HEK293 (cell line): ENCODE data around the gene HRH2.

ENCODE experiments used
- CTCF ChIA-PET: fragments of 350-600 bp; formaldehyde crosslinking; extraction: SDS; loops from one replicate; lab custom pipeline; 2021; ENCODE audit warnings: antibody characterized with exemption; lab: Yijun Ruan, JAX
- POLR2A ChIA-PET: fragments of 300-600 bp; formaldehyde crosslinking; extraction: SDS; loops from one replicate; lab custom pipeline; 2020; ENCODE audit warnings: antibody characterized with exemption, inconsistent platforms; lab: Yijun Ruan, JAX
- H3K27ac ChIP-seq: fragments of 200-500 bp; sonication (Bioruptor generic); 2 replicates; pipeline ENCODE4 v1.5.1; 2014; ENCODE audit warnings: low read depth, low read length, control low read depth, inconsistent platforms; ENCODE audit errors: extremely low read depth
- H3K36me3 ChIP-seq, 2 experiments: fragments of 200-500 bp in 1 of 2; sonication (Bioruptor generic) in 1 of 2; 1 replicate in 1 of 2; 2 replicates in 1 of 2; pipeline ENCODE4 v1.5.1; 2014 to 2017; ENCODE audit warnings: inconsistent platforms in 2 of 2, low read length in 2 of 2; ENCODE audit not compliant: control insufficient read depth in 2 of 2, insufficient read depth in 1 of 2
- H3K4me1 ChIP-seq: fragments of 200-500 bp; sonication (Bioruptor generic); 2 replicates; pipeline ENCODE4 v1.5.1; 2014; ENCODE audit warnings: mild to moderate bottlenecking, low read length, inconsistent platforms; ENCODE audit not compliant: control insufficient read depth, insufficient read depth
- H3K4me3 ChIP-seq: 2 replicates; pipeline ENCODE4 v1.5.1; 2011; ENCODE audit warnings: low read depth, mild to moderate bottlenecking, control low read depth, low read length, moderate library complexity
- H3K9me3 ChIP-seq: fragments of 200-500 bp; sonication (Bioruptor generic); 2 replicates; pipeline ENCODE4 v1.5.1; 2014; ENCODE audit warnings: low read depth, low read length, inconsistent platforms; ENCODE audit not compliant: control insufficient read depth, insufficient read depth
- HOXC10 ChIP-seq: sonication (generic); formaldehyde crosslinking; IDR thresholded peaks from 2 replicates; pipeline ENCODE4 v1.8.1; 2023; ENCODE audit warnings: mild to moderate bottlenecking, missing genetic modification reagents
- KLF1 ChIP-seq: fragments of 450-650 bp; formaldehyde crosslinking; IDR thresholded peaks from 2 replicates; pipeline ENCODE4 v1.5.1; 2016; ENCODE audit warnings: missing biosample characterization, missing genetic modification characterization
- KLF9 ChIP-seq: fragments of 450-650 bp; formaldehyde crosslinking; IDR thresholded peaks from 2 replicates; pipeline ENCODE4 v1.5.1; 2016; ENCODE audit warnings: missing biosample characterization, missing genetic modification characterization, low read depth
- MYNN ChIP-seq: fragments of 450-650 bp; formaldehyde crosslinking; IDR thresholded peaks from 2 replicates; pipeline ENCODE4 v1.5.1; 2016; ENCODE audit warnings: missing biosample characterization, missing genetic modification characterization, borderline replicate concordance
- REPIN1 ChIP-seq: fragments of 450-650 bp; formaldehyde crosslinking; IDR thresholded peaks from 2 replicates; pipeline ENCODE4 v1.5.1; 2017; ENCODE audit warnings: missing biosample characterization, missing genetic modification characterization, low read depth
- SALL2 ChIP-seq: fragments of 450-650 bp; formaldehyde crosslinking; IDR thresholded peaks from 2 replicates; pipeline ENCODE4 v1.5.0; 2017; ENCODE audit warnings: missing biosample characterization, mild to moderate bottlenecking, missing genetic modification characterization, borderline replicate concordance
- WT1 ChIP-seq: fragments of 450-650 bp; formaldehyde crosslinking; IDR thresholded peaks from 2 replicates; pipeline ENCODE4 v1.5.1; 2016; ENCODE audit warnings: missing biosample characterization, missing genetic modification characterization
- ZBTB8A ChIP-seq: fragments of 450-650 bp; formaldehyde crosslinking; IDR thresholded peaks from 2 replicates; pipeline ENCODE4 v1.5.1; 2016; ENCODE audit warnings: missing biosample characterization, missing genetic modification characterization
- ZNF112 ChIP-seq: fragments of 450-650 bp; formaldehyde crosslinking; IDR thresholded peaks from 2 replicates; pipeline ENCODE4 v1.5.0; 2017; ENCODE audit warnings: missing biosample characterization, missing genetic modification characterization
- ZNF132 ChIP-seq: fragments of 450-650 bp; formaldehyde crosslinking; IDR thresholded peaks from 2 replicates; pipeline ENCODE4 v1.5.1; 2017; ENCODE audit warnings: missing biosample characterization, missing genetic modification characterization, borderline replicate concordance
- ZNF2 ChIP-seq: fragments of 450-650 bp; formaldehyde crosslinking; IDR thresholded peaks from 2 replicates; pipeline ENCODE4 v1.5.1; 2016; ENCODE audit warnings: missing biosample characterization, missing genetic modification characterization
- ZNF341 ChIP-seq: fragments of 450-650 bp; formaldehyde crosslinking; IDR thresholded peaks from 2 replicates; pipeline ENCODE4; 2016; ENCODE audit warnings: low read depth, missing biosample characterization, missing genetic modification characterization
- ZNF530 ChIP-seq: fragments of 450-650 bp; formaldehyde crosslinking; IDR thresholded peaks from 2 replicates; pipeline ENCODE4 v1.5.1; 2016; ENCODE audit warnings: low read depth, missing biosample characterization, missing genetic modification characterization
- ZNF548 ChIP-seq: fragments of 450-650 bp; formaldehyde crosslinking; IDR thresholded peaks from 2 replicates; pipeline ENCODE4 v1.5.1; 2016; ENCODE audit warnings: missing biosample characterization, missing genetic modification characterization
- ZNF571 ChIP-seq: fragments of 450-650 bp; formaldehyde crosslinking; IDR thresholded peaks from 2 replicates; pipeline ENCODE4 v1.5.0; 2017; ENCODE audit warnings: missing biosample characterization, missing genetic modification characterization
- ZNF623 ChIP-seq: fragments of 450-650 bp; formaldehyde crosslinking; IDR thresholded peaks from 2 replicates; pipeline ENCODE4 v1.5.1; 2016; ENCODE audit warnings: missing biosample characterization, missing genetic modification characterization
- ZNF777 ChIP-seq: fragments of 450-650 bp; formaldehyde crosslinking; IDR thresholded peaks from 2 replicates; pipeline ENCODE4 v1.5.1; 2017; ENCODE audit warnings: missing biosample characterization, missing genetic modification characterization, borderline replicate concordance
- ZXDB ChIP-seq: fragments of 450-650 bp; formaldehyde crosslinking; IDR thresholded peaks from 2 replicates; pipeline ENCODE4 v1.5.1; 2016; ENCODE audit warnings: missing biosample characterization, missing genetic modification characterization
- TF ChIP-seq, protein P1 (sequence below): fragments of 450-650 bp; formaldehyde crosslinking; IDR thresholded peaks from 2 replicates; pipeline ENCODE4 v1.5.1; 2016; ENCODE audit warnings: missing biosample characterization, missing genetic modification characterization
- TF ChIP-seq, protein P2 (sequence below): fragments of 450-650 bp; formaldehyde crosslinking; IDR thresholded peaks from 2 replicates; pipeline ENCODE4 v1.5.0; 2017; ENCODE audit warnings: missing biosample characterization, missing genetic modification characterization, borderline replicate concordance
- TF ChIP-seq, protein P3 (sequence below): fragments of 450-650 bp; formaldehyde crosslinking; IDR thresholded peaks from 2 replicates; pipeline ENCODE4 v1.5.1; 2016; ENCODE audit warnings: missing biosample characterization, missing genetic modification characterization

Gene HRH2

DNA sequence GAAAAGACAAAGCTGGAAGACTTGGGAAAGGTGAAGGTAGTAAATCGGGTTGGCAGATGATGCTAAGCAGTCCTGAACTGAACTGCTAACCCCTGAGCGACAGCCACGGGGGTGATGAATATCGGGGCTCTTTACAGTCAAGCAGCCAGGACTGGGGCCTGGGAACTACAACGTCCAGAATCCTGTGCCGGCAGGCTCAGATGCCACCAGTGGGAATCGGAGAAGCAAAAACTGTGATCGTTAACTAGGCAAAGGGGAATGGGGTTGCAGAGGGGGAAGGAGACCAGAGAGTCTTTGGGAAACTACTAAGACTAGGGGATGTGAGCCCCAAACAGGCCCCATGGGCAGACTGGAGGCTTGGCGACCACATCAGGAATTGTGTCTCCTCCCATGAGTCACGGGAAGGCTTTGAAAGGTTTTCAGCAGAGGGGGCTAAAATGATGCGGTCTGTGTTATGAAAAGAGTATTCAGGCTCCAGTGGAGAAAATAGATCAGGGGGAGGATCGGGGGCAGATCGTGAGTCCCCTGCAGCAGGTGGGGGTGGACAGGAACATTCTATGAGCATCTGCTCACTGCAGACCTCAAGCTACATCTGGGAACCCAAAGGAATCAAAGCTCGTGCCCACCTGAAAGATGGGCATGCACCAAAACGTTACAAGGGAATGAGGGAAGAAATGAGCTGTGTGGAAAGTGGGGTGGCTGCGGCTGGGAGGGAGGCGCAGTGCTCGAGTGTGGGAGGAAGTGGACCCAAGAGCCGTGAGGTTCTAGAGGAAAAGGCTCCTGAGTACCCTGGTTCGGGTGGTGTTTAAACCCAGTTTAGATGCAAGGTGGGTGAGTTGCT is 53.8 kb downstream of the HRH2 start (continued):
- TF ChIP-seq, protein P1, sequence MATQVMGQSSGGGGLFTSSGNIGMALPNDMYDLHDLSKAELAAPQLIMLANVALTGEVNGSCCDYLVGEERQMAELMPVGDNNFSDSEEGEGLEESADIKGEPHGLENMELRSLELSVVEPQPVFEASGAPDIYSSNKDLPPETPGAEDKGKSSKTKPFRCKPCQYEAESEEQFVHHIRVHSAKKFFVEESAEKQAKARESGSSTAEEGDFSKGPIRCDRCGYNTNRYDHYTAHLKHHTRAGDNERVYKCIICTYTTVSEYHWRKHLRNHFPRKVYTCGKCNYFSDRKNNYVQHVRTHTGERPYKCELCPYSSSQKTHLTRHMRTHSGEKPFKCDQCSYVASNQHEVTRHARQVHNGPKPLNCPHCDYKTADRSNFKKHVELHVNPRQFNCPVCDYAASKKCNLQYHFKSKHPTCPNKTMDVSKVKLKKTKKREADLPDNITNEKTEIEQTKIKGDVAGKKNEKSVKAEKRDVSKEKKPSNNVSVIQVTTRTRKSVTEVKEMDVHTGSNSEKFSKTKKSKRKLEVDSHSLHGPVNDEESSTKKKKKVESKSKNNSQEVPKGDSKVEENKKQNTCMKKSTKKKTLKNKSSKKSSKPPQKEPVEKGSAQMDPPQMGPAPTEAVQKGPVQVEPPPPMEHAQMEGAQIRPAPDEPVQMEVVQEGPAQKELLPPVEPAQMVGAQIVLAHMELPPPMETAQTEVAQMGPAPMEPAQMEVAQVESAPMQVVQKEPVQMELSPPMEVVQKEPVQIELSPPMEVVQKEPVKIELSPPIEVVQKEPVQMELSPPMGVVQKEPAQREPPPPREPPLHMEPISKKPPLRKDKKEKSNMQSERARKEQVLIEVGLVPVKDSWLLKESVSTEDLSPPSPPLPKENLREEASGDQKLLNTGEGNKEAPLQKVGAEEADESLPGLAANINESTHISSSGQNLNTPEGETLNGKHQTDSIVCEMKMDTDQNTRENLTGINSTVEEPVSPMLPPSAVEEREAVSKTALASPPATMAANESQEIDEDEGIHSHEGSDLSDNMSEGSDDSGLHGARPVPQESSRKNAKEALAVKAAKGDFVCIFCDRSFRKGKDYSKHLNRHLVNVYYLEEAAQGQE (tag by site-specific recombination) = no peak
- TF ChIP-seq ZNF530 (tag by site-specific recombination) (no peak), ZNF112 (no peak), ZNF571 (tag by site-specific recombination) (no peak), REPIN1 (no peak)
- TF ChIP-seq, protein P2, sequence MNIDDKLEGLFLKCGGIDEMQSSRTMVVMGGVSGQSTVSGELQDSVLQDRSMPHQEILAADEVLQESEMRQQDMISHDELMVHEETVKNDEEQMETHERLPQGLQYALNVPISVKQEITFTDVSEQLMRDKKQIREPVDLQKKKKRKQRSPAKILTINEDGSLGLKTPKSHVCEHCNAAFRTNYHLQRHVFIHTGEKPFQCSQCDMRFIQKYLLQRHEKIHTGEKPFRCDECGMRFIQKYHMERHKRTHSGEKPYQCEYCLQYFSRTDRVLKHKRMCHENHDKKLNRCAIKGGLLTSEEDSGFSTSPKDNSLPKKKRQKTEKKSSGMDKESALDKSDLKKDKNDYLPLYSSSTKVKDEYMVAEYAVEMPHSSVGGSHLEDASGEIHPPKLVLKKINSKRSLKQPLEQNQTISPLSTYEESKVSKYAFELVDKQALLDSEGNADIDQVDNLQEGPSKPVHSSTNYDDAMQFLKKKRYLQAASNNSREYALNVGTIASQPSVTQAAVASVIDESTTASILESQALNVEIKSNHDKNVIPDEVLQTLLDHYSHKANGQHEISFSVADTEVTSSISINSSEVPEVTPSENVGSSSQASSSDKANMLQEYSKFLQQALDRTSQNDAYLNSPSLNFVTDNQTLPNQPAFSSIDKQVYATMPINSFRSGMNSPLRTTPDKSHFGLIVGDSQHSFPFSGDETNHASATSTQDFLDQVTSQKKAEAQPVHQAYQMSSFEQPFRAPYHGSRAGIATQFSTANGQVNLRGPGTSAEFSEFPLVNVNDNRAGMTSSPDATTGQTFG (tag by site-specific recombination) = no peak
- TF ChIP-seq, all 188 proteins: peak for 0

DNA sequence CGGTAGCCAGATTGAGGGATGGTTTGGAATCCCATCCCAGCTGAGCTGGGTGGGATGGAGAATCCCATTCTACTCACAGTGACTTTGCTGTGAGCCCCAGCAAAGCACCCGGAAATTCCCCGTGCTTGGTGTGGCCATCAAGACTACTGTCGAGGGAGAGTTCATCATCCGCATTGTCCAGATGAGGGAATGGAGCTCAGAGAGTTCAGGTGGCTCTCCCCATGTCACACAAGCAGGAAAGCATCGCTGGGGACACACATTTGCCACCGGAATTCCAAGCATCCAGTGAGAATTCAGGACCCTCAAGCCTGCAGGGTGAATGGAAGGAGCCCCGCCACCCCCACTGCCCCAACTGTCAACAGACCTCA is 54.4 kb downstream of the HRH2 start:
- no peaks in the 10 kb centered on the region for H3K4me1 ChIP-seq
- no peak overlapping the region for H3K27ac ChIP-seq
- TF ChIP-seq MYNN (tag by site-specific recombination) = no peak
- no peak for TF ChIP-seq ZNF777
- TF ChIP-seq, protein P3, sequence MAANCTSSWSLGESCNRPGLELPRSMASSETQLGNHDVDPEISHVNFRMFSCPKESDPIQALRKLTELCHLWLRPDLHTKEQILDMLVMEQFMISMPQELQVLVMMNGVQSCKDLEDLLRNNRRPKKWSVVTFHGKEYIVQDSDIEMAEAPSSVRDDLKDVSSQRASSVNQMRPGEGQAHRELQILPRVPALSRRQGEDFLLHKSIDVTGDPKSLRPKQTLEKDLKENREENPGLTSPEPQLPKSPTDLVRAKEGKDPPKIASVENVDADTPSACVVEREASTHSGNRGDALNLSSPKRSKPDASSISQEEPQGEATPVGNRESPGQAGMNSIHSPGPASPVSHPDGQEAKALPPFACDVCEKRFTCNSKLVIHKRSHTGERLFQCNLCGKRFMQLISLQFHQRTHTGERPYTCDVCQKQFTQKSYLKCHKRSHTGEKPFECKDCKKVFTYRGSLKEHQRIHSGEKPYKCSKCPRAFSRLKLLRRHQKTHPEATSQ (tag by site-specific recombination) = no peak
- TF ChIP-seq ZNF132 = no peak
- no peak for TF ChIP-seq ZNF2 (tag by site-specific recombination)
- no peak for TF ChIP-seq ZNF341 (tag by site-specific recombination)
- no peak for TF ChIP-seq WT1
- no peak for TF ChIP-seq HOXC10 (CRISPR knock-in tag)
- TF ChIP-seq ZBTB8A (tag by site-specific recombination) = no peak
- TF ChIP-seq ZNF623 (tag by site-specific recombination) = no peak
- TF ChIP-seq KLF9 (tag by site-specific recombination) = no peak
- TF ChIP-seq SALL2 (tag by site-specific recombination) = no peak
- no peak for TF ChIP-seq KLF1
- TF ChIP-seq ZXDB (tag by site-specific recombination) = no peak
- TF ChIP-seq, protein P2 (tag by site-specific recombination) = no peak
- no peak for TF ChIP-seq ZNF548 (tag by site-specific recombination)
- ChIA-PET POLR2A (no interaction called here), CTCF (interaction anchor here (1.1 to 4.3 kb wide), 3 partner anchors 11 to 178 kb away, joined by 3 to 22 read pairs (median 9); no protein-coding TSS in a partner anchor)
- no peak overlapping the region for H3K4me3 ChIP-seq
- H3K36me3 ChIP-seq = no peaks in the 10 kb centered on the region
- no peaks in the 10 kb centered on the region; the same call in 1 of the 2 replicates for H3K9me3 ChIP-seq
